Measurements from ENCODE around the gene APOBR. TPM values are rescaled to one million over a fixed set of nuclear protein-coding genes. Genes with fewer than 3 reads are reported as not detected.
A peak's percentile ranks its signal among the peaks of the same experiment; 100 is the strongest.
"Not testable (repeated sequence)": the region's sequence is repeated elsewhere in the genome, so short reads cannot be mapped to it uniquely, and the experiment has no call there.

Gene APOBR
- total and polyA plus RNA-seq, 2 experiments from 2014 or later, result 0.13 to 0.22 TPM

GRCh38 chr16:28482026-28482425 is 12.4 kb upstream of the APOBR start:
- WGBS (ENCODE audit: low lambda C conversion rate, missing lambda C conversion rate), result 94% methylated on average over 13 of the region's 13 CpGs

DNA sequence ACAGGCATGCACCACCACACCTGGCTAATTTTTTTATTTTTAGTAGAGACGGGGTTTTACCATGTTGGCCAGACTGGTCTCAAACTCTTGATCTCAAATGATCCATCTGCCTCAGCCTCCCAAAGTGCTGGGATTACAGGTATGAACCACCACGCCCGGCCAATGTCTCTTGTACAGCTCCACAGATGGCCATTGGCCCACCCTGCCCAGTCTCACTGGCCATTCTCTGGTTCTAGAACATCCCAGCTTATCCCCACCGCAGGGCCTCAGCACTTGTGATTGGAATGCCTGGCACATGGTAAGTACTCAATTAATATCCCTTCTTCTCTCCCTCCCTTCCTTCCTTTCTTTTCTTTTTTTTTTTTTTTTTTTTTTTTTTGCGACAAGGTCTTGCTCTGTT is 11.1 kb upstream of the APOBR start:
- H4K20me1 ChIP-seq (ENCODE audit: insufficient read depth, poor library complexity, severe bottlenecking); H3K9me3 ChIP-seq (ENCODE audit: low read depth); DNase-seq (ENCODE audit: low spot score); H3K4me3 ChIP-seq; H3K79me2 ChIP-seq; H3K27ac ChIP-seq; H3K9me2 ChIP-seq (replicated peaks; ENCODE audit: insufficient read depth); H3K36me3 ChIP-seq (replicated peaks; ENCODE audit: insufficient read depth, low read depth); H2AFZ ChIP-seq; H3K4me1 ChIP-seq (ENCODE audit: insufficient read depth); H3K4me2 ChIP-seq; H3K27me3 ChIP-seq: not testable (repeated sequence)
- WGBS (ENCODE audit: low lambda C conversion rate, missing lambda C conversion rate), result 94% methylated on average over 5 of the region's 5 CpGs

More at GRCh38 chr16:28482026-28482425, 12.4 kb upstream of the APOBR start:
- Histone ChIP-seq H2AFZ (no peak overlapping the region), H4K20me1 (ENCODE audit: insufficient read depth, poor library complexity, severe bottlenecking) (no peaks in the 10 kb centered on the region), H3K4me3 (no peak overlapping the region), H3K9me2 (replicated peaks; ENCODE audit: insufficient read depth) (no peaks in the 10 kb centered on the region), H3K9me3 (ENCODE audit: low read depth) (no peaks in the 10 kb centered on the region), H3K4me1 (ENCODE audit: insufficient read depth) (no peaks in the 10 kb centered on the region), H3K4me2 (no peak overlapping the region), H3K79me2 (no peaks in the 10 kb centered on the region), H3K27ac (peak overlapping the region; percentile 56), H3K36me3 (replicated peaks; ENCODE audit: insufficient read depth, low read depth) (no peaks in the 10 kb centered on the region), H3K27me3 (no peaks in the 10 kb centered on the region)
- TF ChIP-seq CTCF (IDR thresholded peaks at IDR 0.05; ENCODE audit: poor library complexity), result no peak
- TF ChIP-seq EZH2phosphoT487 (IDR thresholded peaks at IDR 0.05; ENCODE audit: low read depth, severe bottlenecking, unreplicated experiment), result no peak
- no peak for TF ChIP-seq EZH2 (IDR thresholded peaks at IDR 0.05; ENCODE audit: borderline replicate concordance)
- no peak for DNase-seq (ENCODE audit: low spot score)

GRCh38 chr16:28486266-28486665 is 8.2 kb upstream of the APOBR start:
- Histone ChIP-seq H3K4me1 (ENCODE audit: insufficient read depth) (no peaks in the 10 kb centered on the region), H3K79me2 (peaks cover 6% of the 10 kb centered on the region), H3K4me3 (no peak overlapping the region), H3K36me3 (replicated peaks; ENCODE audit: insufficient read depth, low read depth) (no peaks in the 10 kb centered on the region), H3K4me2 (no peak overlapping the region), H3K27me3 (no peaks in the 10 kb centered on the region), H3K9me2 (replicated peaks; ENCODE audit: insufficient read depth) (no peaks in the 10 kb centered on the region), H3K9me3 (ENCODE audit: low read depth) (no peaks in the 10 kb centered on the region), H4K20me1 (ENCODE audit: insufficient read depth, poor library complexity, severe bottlenecking) (no peaks in the 10 kb centered on the region), H3K27ac (no peak overlapping the region), H2AFZ (no peak overlapping the region)
- TF ChIP-seq EZH2 (IDR thresholded peaks at IDR 0.05; ENCODE audit: borderline replicate concordance) (no peak), EZH2phosphoT487 (IDR thresholded peaks at IDR 0.05; ENCODE audit: low read depth, severe bottlenecking, unreplicated experiment) (no peak), CTCF (IDR thresholded peaks at IDR 0.05; ENCODE audit: poor library complexity) (no peak)
- no peak for DNase-seq (ENCODE audit: low spot score)
- 98% methylated on average over 5 of the region's 5 CpGs for WGBS (ENCODE audit: low lambda C conversion rate, missing lambda C conversion rate)

DNA sequence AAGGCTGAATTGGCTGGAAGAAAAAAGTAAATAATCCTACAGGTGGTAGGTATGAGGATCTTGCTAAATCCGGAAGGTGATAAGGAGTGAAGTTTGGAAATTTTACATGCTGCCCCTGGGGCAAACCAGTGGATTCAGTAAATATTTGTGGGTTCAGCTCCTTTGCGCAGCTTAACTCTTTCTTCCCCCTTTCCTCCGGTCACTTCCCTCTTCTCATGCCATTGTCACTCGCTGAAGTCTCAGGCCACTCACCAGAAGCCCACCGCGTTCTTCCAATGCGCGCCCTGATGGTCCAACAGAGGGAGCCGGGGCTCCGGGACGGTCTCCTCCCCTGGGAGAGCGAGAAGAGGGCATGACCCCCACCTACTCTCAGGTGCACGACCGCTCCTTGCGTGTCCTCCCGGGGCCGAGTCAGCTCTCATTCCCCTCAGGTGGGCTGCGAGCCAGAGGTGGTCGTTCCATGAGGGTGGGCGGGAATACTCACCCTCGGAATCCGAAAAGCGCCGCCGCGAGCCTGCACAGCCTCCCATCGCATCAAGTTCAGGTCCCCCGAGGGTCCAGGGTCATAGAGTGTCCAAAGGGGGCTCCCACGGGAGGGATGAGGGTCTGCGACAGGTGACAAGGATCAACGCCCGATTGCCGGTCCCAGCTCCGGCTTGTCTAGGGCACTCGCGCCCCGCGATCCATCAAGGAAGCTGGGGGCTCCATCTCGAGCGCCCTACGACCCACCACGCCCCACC is 3.0 kb upstream of the APOBR start:
- Histone ChIP-seq H3K79me2 (peaks cover 10% of the 10 kb centered on the region), H3K27ac (peak overlapping the region; percentile 96), H3K4me2 (peak overlapping the region; percentile 76), H4K20me1 (ENCODE audit: insufficient read depth, poor library complexity, severe bottlenecking) (no peaks in the 10 kb centered on the region), H3K27me3 (no peaks in the 10 kb centered on the region), H3K4me1 (ENCODE audit: insufficient read depth) (no peaks in the 10 kb centered on the region), H3K36me3 (replicated peaks; ENCODE audit: insufficient read depth, low read depth) (no peaks in the 10 kb centered on the region), H2AFZ (peak overlapping the region; percentile 100), H3K4me3 (peak overlapping the region; percentile 82), H3K9me2 (replicated peaks; ENCODE audit: insufficient read depth) (no peaks in the 10 kb centered on the region), H3K9me3 (ENCODE audit: low read depth) (no peaks in the 10 kb centered on the region)
- WGBS (ENCODE audit: low lambda C conversion rate, missing lambda C conversion rate), result under 1% methylated on average over 41 of the region's 42 CpGs
- peak; percentile 52 for DNase-seq (ENCODE audit: low spot score)
- TF ChIP-seq CTCF (IDR thresholded peaks at IDR 0.05; ENCODE audit: poor library complexity) (peak; percentile 29), EZH2phosphoT487 (IDR thresholded peaks at IDR 0.05; ENCODE audit: low read depth, severe bottlenecking, unreplicated experiment) (no peak)
